Peyer's patch (tissue), 4 donors: Measurements from ENCODE around the gene UNC5CL.

Experiments used
- CTCF ChIP-seq, 6 experiments: fragments of 450-650 bp in 4 of 6; fragments of 200-600 bp in 2 of 6; sonication (generic) in 1 of 6; IDR thresholded peaks; one replicate each; pipeline ENCODE4 v1.5.1; 2017 to 2019; ENCODE audit warnings: antibody characterized with exemption in 6 of 6, mild to moderate bottlenecking in 3 of 6, moderate library complexity in 1 of 6
- POLR2A ChIP-seq, 2 donors: fragments of 450-650 bp; IDR thresholded peaks; one replicate each; pipeline ENCODE4 v1.5.1; 2017; ENCODE audit warnings: antibody characterized with exemption in 2 of 2, mild to moderate bottlenecking in 2 of 2, moderate library complexity in 2 of 2

GRCh38 chr6:41000248-41000647 lies 38.8 kb downstream of the UNC5CL start:
- TF ChIP-seq CTCF (IDR thresholded peaks at IDR 0.05) = no peak
- no peak for TF ChIP-seq POLR2A (IDR thresholded peaks at IDR 0.05)
